Upper lobe of left lung (tissue), 6 donors: ENCODE measurements around the gene SOX12. TPM values are rescaled to one million over a fixed set of nuclear protein-coding genes. Genes with fewer than 3 reads are reported as not detected.

ENCODE experiments used
- ATAC-seq, 2 donors: fragments of 200-7000 bp; cut with Tn5 transposase; one replicate each; pipeline ENCODE4 v1.9.1; 2022; ENCODE audit warnings: mild to moderate bottlenecking in 2 of 2, moderate library complexity in 2 of 2; ENCODE audit not compliant: low FRiP score in 2 of 2
- DNase-seq, 2 donors: peaks; one replicate each; pipeline ENCODE4 v3.0.0-alpha.2; 2019 to 2020
- H3K27ac ChIP-seq, 4 donors: fragments of 200-600 bp; sonication (generic); one replicate each; pipeline ENCODE4 v1.5.1; 2016 to 2019
- H3K27me3 ChIP-seq, 4 donors: fragments of 200-600 bp; sonication (generic); one replicate each; pipeline ENCODE4 v1.5.1; 2017 to 2019
- H3K36me3 ChIP-seq, 4 donors: fragments of 200-600 bp; sonication (generic); one replicate each; pipeline ENCODE4 v1.5.1; 2016 to 2019
- H3K4me1 ChIP-seq, 4 donors: fragments of 200-600 bp; sonication (generic); one replicate each; pipeline ENCODE4 v1.5.1; 2018 to 2019
- H3K4me3 ChIP-seq, 4 donors: fragments of 200-600 bp; sonication (generic); one replicate each; pipeline ENCODE4 v1.5.1; 2017 to 2019; ENCODE audit warnings: mild to moderate bottlenecking in 2 of 4, moderate library complexity in 1 of 4
- H3K9me3 ChIP-seq, 4 donors: fragments of 200-600 bp; sonication (generic); one replicate each; pipeline ENCODE4 v1.5.1; 2018 to 2019
- EP300 ChIP-seq, 4 donors: sonication (generic); formaldehyde crosslinking; IDR thresholded peaks; one replicate each; pipeline ENCODE4 v1.5.1; 2017; ENCODE audit warnings: antibody characterized with exemption in 4 of 4, control low read depth in 2 of 4
- POLR2A ChIP-seq, 4 donors: fragments of 450-650 bp; IDR thresholded peaks; one replicate each; pipeline ENCODE4 v1.5.1; 2016 to 2017; ENCODE audit warnings: antibody characterized with exemption in 4 of 4, mild to moderate bottlenecking in 2 of 4
- POLR2AphosphoS5 ChIP-seq, 2 donors: sonication (generic); formaldehyde crosslinking; IDR thresholded peaks; one replicate each; pipeline ENCODE4 v1.5.1; 2017; ENCODE audit warnings: antibody characterized with exemption in 2 of 2
- WGBS, 2 donors: methylation state at CpG; one replicate each; pipeline ENCODE4 v1.1.5; 2017 to 2018; 5-methylcytosine and 5-hydroxymethylcytosine counted together
- total RNA-seq, 6 donors: library from RNA; depleted of rRNA in 4 of 6; stranded (reverse); fragments of >200 nt in 4 of 6; gene quantifications; one replicate each; pipeline versions ENCODE4 v1.1.0 to v1.2.1, GENCODE V29; 2016 to 2021
- TF ChIP-seq, protein P1 (sequence below), 6 experiments: fragments of 450-650 bp in 4 of 6; fragments of 200-600 bp in 2 of 6; sonication (generic) in 2 of 6; IDR thresholded peaks; one replicate each; pipeline ENCODE4 v1.5.1; 2016 to 2019; ENCODE audit warnings: antibody characterized with exemption in 6 of 6
- donor health status: DM: no; HTN: no; CAD: no; lungs with moderate emphysema.
- donor health status: DM: no; HTN: yes; CAD: no; lungs with severe emphysema.

SOX12 gene
- total RNA-seq, 6 donors from 2014 or later, result 3.8 to 13.5 (median 7.6) TPM

DNA sequence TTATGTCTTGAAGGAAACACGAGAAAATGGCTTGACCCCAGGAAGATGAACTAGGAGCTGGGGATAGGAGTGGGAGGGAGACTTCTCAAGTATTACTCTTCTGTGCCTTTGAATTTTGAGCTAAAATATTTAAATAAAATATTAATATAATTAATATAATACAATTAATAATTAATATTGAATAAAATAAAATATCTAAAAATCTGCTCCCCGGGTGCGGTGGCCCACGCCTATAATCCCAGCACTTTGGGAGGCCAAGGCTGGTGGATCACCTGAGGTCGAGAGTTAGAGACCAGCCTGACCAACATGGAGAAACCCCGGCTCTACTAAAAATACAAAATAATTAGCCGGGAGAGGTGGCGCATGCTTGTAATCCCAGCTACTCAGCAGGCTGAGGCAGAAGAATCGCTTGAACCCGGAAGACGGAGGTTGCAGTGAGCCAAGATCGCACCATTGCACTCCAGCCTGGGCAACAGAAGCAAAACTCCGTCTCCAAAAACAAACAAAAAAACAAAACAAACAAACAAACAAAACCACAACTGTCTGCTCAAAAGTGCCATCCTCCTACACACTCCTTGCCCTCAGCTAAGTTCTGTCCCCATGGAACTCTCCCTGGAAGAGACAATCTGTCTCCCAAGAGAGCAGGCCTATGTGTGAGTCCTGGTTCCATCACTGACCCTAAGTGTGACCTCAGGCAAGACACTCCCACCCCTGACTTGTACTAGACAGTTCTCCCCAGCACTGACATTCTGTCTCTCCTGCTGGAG is 41.5 kb downstream of the SOX12 start:
- TF ChIP-seq POLR2AphosphoS5 (IDR thresholded peaks at IDR 0.05) (no peak), POLR2A (IDR thresholded peaks at IDR 0.05) (no peak), EP300 (IDR thresholded peaks at IDR 0.05) (no peak)
- TF ChIP-seq, protein P1, sequence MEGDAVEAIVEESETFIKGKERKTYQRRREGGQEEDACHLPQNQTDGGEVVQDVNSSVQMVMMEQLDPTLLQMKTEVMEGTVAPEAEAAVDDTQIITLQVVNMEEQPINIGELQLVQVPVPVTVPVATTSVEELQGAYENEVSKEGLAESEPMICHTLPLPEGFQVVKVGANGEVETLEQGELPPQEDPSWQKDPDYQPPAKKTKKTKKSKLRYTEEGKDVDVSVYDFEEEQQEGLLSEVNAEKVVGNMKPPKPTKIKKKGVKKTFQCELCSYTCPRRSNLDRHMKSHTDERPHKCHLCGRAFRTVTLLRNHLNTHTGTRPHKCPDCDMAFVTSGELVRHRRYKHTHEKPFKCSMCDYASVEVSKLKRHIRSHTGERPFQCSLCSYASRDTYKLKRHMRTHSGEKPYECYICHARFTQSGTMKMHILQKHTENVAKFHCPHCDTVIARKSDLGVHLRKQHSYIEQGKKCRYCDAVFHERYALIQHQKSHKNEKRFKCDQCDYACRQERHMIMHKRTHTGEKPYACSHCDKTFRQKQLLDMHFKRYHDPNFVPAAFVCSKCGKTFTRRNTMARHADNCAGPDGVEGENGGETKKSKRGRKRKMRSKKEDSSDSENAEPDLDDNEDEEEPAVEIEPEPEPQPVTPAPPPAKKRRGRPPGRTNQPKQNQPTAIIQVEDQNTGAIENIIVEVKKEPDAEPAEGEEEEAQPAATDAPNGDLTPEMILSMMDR (IDR thresholded peaks at IDR 0.05), result no peak
- no peak for ATAC-seq
- H3K27me3 ChIP-seq, result no peaks in the 10 kb centered on the region
- DNase-seq, result no peak
- no peak overlapping the region for H3K4me3 ChIP-seq
- 80 to 87% methylated on average over 13 of the region's 13 CpGs for WGBS, 2 donors
- H3K36me3 ChIP-seq, result no peaks in the 10 kb centered on the region
- no peaks in the 10 kb centered on the region for H3K9me3 ChIP-seq
- no peak overlapping the region for H3K27ac ChIP-seq
- peaks cover 26 to 41% (median 34%) of the 10 kb centered on the region in 4 donors for H3K4me1 ChIP-seq

DNA sequence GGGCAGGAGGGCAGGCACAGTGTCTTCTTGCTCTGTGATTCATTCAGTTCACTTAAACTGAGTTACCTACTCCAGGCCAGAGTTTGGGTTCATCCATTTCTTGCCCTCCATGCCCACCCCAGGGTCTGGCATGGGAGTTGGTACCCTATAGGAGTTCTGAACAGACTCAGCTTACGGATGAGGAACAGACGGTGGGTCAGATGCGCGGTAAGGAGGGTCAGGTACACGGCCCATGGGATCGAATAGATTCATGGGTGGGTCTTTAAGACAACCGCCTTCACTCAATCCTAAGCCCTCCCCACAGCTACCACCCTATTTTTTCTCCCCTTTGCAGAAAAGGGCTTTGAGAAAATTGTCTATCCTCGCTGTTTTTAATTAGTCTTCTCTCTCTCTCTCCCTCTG is 42.1 kb downstream of the SOX12 start:
- no peak for TF ChIP-seq POLR2AphosphoS5 (IDR thresholded peaks at IDR 0.05)
- TF ChIP-seq, protein P1 (IDR thresholded peaks at IDR 0.05), result no peak
- no peak for TF ChIP-seq EP300 (IDR thresholded peaks at IDR 0.05)
- TF ChIP-seq POLR2A (IDR thresholded peaks at IDR 0.05), result no peak
- DNase-seq (no peak), ATAC-seq (no peak)
- H3K27ac ChIP-seq, result no peak overlapping the region
- H3K9me3 ChIP-seq, result no peaks in the 10 kb centered on the region
- H3K36me3 ChIP-seq, result no peaks in the 10 kb centered on the region
- peaks cover 27 to 41% (median 36%) of the 10 kb centered on the region in 4 donors for H3K4me1 ChIP-seq
- no peak overlapping the region for H3K4me3 ChIP-seq
- WGBS, 2 donors, result 66 to 94% methylated on average over 8 of the region's 8 CpGs
- H3K27me3 ChIP-seq, result no peaks in the 10 kb centered on the region

DNA sequence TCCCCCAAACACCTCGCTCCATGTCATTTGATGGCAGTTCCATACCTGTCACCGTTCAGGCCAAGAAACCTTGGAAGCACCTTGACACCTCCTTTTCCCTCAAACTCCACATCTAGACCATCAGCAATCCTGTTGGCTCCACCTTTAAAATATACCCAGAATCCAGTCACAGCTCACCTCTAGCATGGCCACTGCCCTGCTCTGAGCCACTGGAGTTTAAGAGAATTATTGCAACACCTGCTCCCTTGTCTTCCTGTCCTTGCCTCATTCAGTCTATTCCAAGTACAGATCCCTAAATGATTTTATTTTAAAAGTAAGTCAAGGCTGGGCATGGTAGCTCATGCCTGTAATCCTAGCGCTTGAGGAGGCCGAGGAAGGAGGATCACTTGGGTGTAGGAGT is 43.6 kb downstream of the SOX12 start:
- Histone ChIP-seq H3K27ac (peak overlapping the region in 1 of 4 donors; percentile 7), H3K4me3 (no peak overlapping the region), H3K4me1 (peaks cover 33 to 42% (median 38%) of the 10 kb centered on the region in 4 donors), H3K27me3 (no peaks in the 10 kb centered on the region), H3K36me3 (no peaks in the 10 kb centered on the region), H3K9me3 (no peaks in the 10 kb centered on the region)
- no peak for ATAC-seq
- no peak for TF ChIP-seq POLR2A (IDR thresholded peaks at IDR 0.05)
- TF ChIP-seq, protein P1 (IDR thresholded peaks at IDR 0.05), result no peak
- TF ChIP-seq POLR2AphosphoS5 (IDR thresholded peaks at IDR 0.05), result no peak
- no peak for TF ChIP-seq EP300 (IDR thresholded peaks at IDR 0.05)
- 84 to 95% methylated on average over 4 of the region's 4 CpGs for WGBS, 2 donors
- no peak for DNase-seq

DNA sequence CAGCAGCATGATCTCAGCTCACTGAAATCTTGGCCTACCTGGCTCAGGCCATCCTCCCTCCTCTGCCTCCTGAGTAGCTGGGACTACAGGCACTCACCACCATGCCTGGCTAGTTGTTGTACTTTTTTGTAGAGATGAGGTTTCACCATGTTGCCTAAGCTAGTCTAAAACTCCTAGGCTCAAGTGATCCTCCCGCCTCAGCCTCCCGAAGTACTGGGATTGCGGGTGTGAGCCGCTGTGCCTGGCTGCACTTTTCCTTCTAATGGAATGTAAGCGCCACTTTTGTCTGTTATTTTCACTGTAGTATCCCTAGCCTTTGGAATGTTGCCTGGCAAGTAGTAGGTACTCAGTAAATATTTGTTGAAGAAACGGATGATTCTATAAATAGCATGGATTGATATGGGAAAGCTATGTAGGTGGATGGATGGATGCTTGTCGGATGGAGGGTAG is 44.8 kb downstream of the SOX12 start:
- WGBS, 2 donors, result 59 to 63% methylated on average over 7 of the region's 7 CpGs
- TF ChIP-seq, protein P1 (IDR thresholded peaks at IDR 0.05), result no peak
- peak in 1 of 4 donors; percentile 74 for TF ChIP-seq EP300 (IDR thresholded peaks at IDR 0.05)
- ATAC-seq, result no peak

More for the DNA sequence above, 44.8 kb downstream of the SOX12 start:
- no peaks in the 10 kb centered on the region for H3K36me3 ChIP-seq
- H3K4me1 ChIP-seq, result peaks cover 33 to 42% (median 38%) of the 10 kb centered on the region in 4 donors
- no peaks in the 10 kb centered on the region for H3K27me3 ChIP-seq
- peak in 1 of 2 donors; percentile 56 for DNase-seq
- no peaks in the 10 kb centered on the region for H3K9me3 ChIP-seq
- H3K4me3 ChIP-seq, result no peak overlapping the region
- H3K27ac ChIP-seq, result peak overlapping the region; percentile 60 to 91 (median 80)
